Measurements from ENCODE around the gene PPP1R36.

PPP1R36 gene

DNA sequence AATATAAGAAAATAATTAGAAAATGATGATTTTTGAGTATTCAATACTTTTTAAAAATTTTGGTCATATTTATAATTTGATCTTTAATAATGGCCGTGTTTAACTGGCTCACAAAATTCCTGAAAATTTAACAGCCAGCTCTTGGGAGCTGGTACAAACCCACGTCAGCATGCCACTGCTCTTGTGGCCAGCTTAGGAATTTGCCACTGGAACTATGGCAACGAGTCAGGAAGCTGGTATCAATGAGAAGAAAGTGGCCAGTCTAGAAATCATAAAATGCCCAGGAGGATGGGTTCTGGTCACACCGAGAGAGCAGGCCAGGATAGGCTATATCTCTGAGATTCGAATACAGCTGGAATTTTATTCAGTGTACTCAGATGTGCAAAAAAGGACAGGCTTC, 82.3 kb downstream of the PPP1R36 start:
- Histone ChIP-seq H2AFZ (ENCODE audit: low read length) (no peak overlapping the region), H3K9ac (ENCODE audit: low read length) (no peak overlapping the region)
- no peak for DNase-seq

GRCh38 chr14:64634558-64634957, 84.8 kb downstream of the PPP1R36 start:
- Histone ChIP-seq H3K36me3 (replicated peaks; ENCODE audit: insufficient read depth, low read length) (no peaks in the 10 kb centered on the region), H3K4me3 (ENCODE audit: low read length) (no peak overlapping the region), H3K27ac (ENCODE audit: low read length) (no peak overlapping the region), H3K4me1 (ENCODE audit: low read length) (no peaks in the 10 kb centered on the region), H3F3A (ENCODE audit: insufficient read depth, low read length) (peaks cover 2% of the 10 kb centered on the region; the same call in 1 of the 2 replicates), H3K79me2 (ENCODE audit: low read length) (no peaks in the 10 kb centered on the region), H3K27me3 (replicated peaks; ENCODE audit: insufficient read depth, low read length) (no peaks in the 10 kb centered on the region), H3K9me2 (replicated peaks; ENCODE audit: insufficient read depth, low read length) (no peaks in the 10 kb centered on the region), H3K9me3 (replicated peaks; ENCODE audit: insufficient read depth, low read length) (no peaks in the 10 kb centered on the region), H3K4me2 (ENCODE audit: low read depth, low read length) (no peak overlapping the region), H2AFZ (ENCODE audit: low read length) (no peak overlapping the region), H4K20me1 (ENCODE audit: insufficient read depth, low read length) (no peaks in the 10 kb centered on the region), H3K9ac (ENCODE audit: low read length) (no peak overlapping the region)
- TF ChIP-seq EZH2 (optimal IDR thresholded peaks at IDR 0.05; ENCODE audit: low read depth, low read length) (no peak), EZH2phosphoT487 (IDR thresholded peaks at IDR 0.05; ENCODE audit: low read length) (no peak)
- TF ChIP-seq, protein P1, sequence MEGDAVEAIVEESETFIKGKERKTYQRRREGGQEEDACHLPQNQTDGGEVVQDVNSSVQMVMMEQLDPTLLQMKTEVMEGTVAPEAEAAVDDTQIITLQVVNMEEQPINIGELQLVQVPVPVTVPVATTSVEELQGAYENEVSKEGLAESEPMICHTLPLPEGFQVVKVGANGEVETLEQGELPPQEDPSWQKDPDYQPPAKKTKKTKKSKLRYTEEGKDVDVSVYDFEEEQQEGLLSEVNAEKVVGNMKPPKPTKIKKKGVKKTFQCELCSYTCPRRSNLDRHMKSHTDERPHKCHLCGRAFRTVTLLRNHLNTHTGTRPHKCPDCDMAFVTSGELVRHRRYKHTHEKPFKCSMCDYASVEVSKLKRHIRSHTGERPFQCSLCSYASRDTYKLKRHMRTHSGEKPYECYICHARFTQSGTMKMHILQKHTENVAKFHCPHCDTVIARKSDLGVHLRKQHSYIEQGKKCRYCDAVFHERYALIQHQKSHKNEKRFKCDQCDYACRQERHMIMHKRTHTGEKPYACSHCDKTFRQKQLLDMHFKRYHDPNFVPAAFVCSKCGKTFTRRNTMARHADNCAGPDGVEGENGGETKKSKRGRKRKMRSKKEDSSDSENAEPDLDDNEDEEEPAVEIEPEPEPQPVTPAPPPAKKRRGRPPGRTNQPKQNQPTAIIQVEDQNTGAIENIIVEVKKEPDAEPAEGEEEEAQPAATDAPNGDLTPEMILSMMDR (IDR thresholded peaks at IDR 0.05; ENCODE audit: low read length), result no peak
- DNase-seq, result no peak

More for the DNA sequence above, 82.3 kb downstream of the PPP1R36 start:
- H3K36me3 ChIP-seq (replicated peaks; ENCODE audit: insufficient read depth, low read length), result no peaks in the 10 kb centered on the region
- no peak overlapping the region for H3K4me2 ChIP-seq (ENCODE audit: low read depth, low read length)
- no peak overlapping the region for H3K27ac ChIP-seq (ENCODE audit: low read length)
- no peaks in the 10 kb centered on the region for H3K27me3 ChIP-seq (replicated peaks; ENCODE audit: insufficient read depth, low read length)
- H3K79me2 ChIP-seq (ENCODE audit: low read length), result no peaks in the 10 kb centered on the region
- no peaks in the 10 kb centered on the region for H3K9me2 ChIP-seq (replicated peaks; ENCODE audit: insufficient read depth, low read length)
- TF ChIP-seq EZH2 (optimal IDR thresholded peaks at IDR 0.05; ENCODE audit: low read depth, low read length) (no peak), EZH2phosphoT487 (IDR thresholded peaks at IDR 0.05; ENCODE audit: low read length) (no peak)
- TF ChIP-seq, protein P1 (IDR thresholded peaks at IDR 0.05; ENCODE audit: low read length), result no peak
- no peak overlapping the region for H3K4me3 ChIP-seq (ENCODE audit: low read length)
- H3K4me1 ChIP-seq (ENCODE audit: low read length), result no peaks in the 10 kb centered on the region
- H3K9me3 ChIP-seq (replicated peaks; ENCODE audit: insufficient read depth, low read length), result no peaks in the 10 kb centered on the region
- no peaks in the 10 kb centered on the region for H4K20me1 ChIP-seq (ENCODE audit: insufficient read depth, low read length)
- H3F3A ChIP-seq (ENCODE audit: insufficient read depth, low read length), result no peaks in the 10 kb centered on the region

GRCh38 chr14:64636208-64636979, 86.6 kb downstream of the PPP1R36 start:
- Histone ChIP-seq H4K20me1 (ENCODE audit: insufficient read depth, low read length) (no peaks in the 10 kb centered on the region), H3K9ac (ENCODE audit: low read length) (no peak overlapping the region), H3F3A (ENCODE audit: insufficient read depth, low read length) (peaks cover 3% of the 10 kb centered on the region; the same call in 1 of the 2 replicates), H3K79me2 (ENCODE audit: low read length) (no peaks in the 10 kb centered on the region), H3K36me3 (replicated peaks; ENCODE audit: insufficient read depth, low read length) (no peaks in the 10 kb centered on the region), H2AFZ (ENCODE audit: low read length) (0 out of 2 replicates have a peak overlapping the region, but pooled peaks have one; percentile 45), H3K4me1 (ENCODE audit: low read length) (no peaks in the 10 kb centered on the region), H3K27ac (ENCODE audit: low read length) (no peak overlapping the region), H3K4me3 (ENCODE audit: low read length) (no peak overlapping the region), H3K27me3 (replicated peaks; ENCODE audit: insufficient read depth, low read length) (no peaks in the 10 kb centered on the region), H3K9me2 (replicated peaks; ENCODE audit: insufficient read depth, low read length) (no peaks in the 10 kb centered on the region), H3K4me2 (ENCODE audit: low read depth, low read length) (0 out of 2 replicates have a peak overlapping the region, but pooled peaks have one; percentile 4), H3K9me3 (replicated peaks; ENCODE audit: insufficient read depth, low read length) (no peaks in the 10 kb centered on the region)
- peak; percentile 37 for DNase-seq
- TF ChIP-seq, protein P1 (IDR thresholded peaks at IDR 0.05; ENCODE audit: low read length), result peak; percentile 64
- TF ChIP-seq EZH2 (optimal IDR thresholded peaks at IDR 0.05; ENCODE audit: low read depth, low read length), result no peak
- TF ChIP-seq EZH2phosphoT487 (IDR thresholded peaks at IDR 0.05; ENCODE audit: low read length), result no peak
